NB4 (cell line): ENCODE measurements around the gene KSR1.
"Not testable (repeated sequence)": the region's sequence is repeated elsewhere in the genome, so short reads cannot be mapped to it uniquely, and the experiment has no call there.

Source experiments
- MAX ChIP-seq: IDR thresholded peaks from 2 replicates; pipeline ENCODE4 v1.6.1; 2011; ENCODE audit warnings: low read depth, low read length
- MYC ChIP-seq: IDR thresholded peaks from 2 replicates; pipeline ENCODE4 v1.6.1; 2011; ENCODE audit warnings: low read depth, low read length
- POLR2A ChIP-seq: IDR thresholded peaks from 2 replicates; pipeline ENCODE4 v1.6.1; 2011; ENCODE audit warnings: mild to moderate bottlenecking; ENCODE audit not compliant: insufficient read length; ENCODE audit errors: extremely low read depth
- TF ChIP-seq, protein P1 (sequence below): IDR thresholded peaks from one replicate; pipeline ENCODE4 v1.5.1; 2012; ENCODE audit warnings: low read depth, low read length

GRCh38 chr17:27465875-27466274 is 9.6 kb downstream of the KSR1 start:
- TF ChIP-seq, protein P1, sequence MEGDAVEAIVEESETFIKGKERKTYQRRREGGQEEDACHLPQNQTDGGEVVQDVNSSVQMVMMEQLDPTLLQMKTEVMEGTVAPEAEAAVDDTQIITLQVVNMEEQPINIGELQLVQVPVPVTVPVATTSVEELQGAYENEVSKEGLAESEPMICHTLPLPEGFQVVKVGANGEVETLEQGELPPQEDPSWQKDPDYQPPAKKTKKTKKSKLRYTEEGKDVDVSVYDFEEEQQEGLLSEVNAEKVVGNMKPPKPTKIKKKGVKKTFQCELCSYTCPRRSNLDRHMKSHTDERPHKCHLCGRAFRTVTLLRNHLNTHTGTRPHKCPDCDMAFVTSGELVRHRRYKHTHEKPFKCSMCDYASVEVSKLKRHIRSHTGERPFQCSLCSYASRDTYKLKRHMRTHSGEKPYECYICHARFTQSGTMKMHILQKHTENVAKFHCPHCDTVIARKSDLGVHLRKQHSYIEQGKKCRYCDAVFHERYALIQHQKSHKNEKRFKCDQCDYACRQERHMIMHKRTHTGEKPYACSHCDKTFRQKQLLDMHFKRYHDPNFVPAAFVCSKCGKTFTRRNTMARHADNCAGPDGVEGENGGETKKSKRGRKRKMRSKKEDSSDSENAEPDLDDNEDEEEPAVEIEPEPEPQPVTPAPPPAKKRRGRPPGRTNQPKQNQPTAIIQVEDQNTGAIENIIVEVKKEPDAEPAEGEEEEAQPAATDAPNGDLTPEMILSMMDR: not testable (repeated sequence)
- not testable (repeated sequence) for TF ChIP-seq MAX, POLR2A, MYC
